ENCODE data around the gene DUS1L. TPM values are rescaled to one million over a fixed set of nuclear protein-coding genes. Genes with fewer than 3 reads are reported as not detected.

The DUS1L gene
- total and polyA plus RNA-seq, 12 donors = 34.1 to 191 (median 44.1) TPM

DNA sequence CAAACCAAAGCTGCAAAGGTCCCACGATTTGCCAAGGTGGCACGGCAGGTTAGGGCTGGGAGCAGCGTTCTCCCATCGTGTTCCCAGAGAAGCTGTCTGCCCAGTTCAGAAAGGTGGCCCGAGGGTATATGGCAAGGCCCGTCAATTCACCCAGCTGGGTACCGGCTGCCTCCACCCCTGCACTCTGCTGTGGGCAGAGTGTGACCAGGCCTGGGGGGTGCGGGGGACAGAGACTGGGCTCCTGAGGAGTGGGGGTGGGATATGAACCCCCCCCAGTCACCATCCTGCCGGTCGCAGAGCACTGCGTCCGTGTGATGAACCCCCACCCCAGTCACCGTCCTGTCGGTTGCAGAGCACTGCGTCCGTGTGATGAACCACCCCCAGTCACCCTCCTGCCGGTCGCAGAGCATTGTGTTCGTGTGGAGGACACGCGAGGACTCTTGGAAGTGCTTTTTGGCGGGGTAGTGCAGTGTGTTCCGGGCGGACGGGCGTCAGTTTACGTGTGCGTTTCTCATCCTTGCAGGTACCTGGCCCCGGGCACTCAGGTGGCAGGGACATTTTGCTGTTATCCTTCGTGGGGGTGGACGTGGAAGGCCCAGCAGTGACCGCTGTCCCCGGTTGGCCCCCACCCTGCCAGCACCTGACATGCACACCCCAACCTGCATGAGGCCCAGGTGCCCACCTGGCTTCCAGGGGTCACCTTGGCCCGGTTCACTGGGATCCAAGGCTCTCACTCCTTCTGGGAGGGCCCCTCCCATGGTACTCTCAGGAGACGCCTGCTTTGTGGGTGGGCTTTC, 35.1 kb upstream of the DUS1L start:
- TF ChIP-seq, protein P1, sequence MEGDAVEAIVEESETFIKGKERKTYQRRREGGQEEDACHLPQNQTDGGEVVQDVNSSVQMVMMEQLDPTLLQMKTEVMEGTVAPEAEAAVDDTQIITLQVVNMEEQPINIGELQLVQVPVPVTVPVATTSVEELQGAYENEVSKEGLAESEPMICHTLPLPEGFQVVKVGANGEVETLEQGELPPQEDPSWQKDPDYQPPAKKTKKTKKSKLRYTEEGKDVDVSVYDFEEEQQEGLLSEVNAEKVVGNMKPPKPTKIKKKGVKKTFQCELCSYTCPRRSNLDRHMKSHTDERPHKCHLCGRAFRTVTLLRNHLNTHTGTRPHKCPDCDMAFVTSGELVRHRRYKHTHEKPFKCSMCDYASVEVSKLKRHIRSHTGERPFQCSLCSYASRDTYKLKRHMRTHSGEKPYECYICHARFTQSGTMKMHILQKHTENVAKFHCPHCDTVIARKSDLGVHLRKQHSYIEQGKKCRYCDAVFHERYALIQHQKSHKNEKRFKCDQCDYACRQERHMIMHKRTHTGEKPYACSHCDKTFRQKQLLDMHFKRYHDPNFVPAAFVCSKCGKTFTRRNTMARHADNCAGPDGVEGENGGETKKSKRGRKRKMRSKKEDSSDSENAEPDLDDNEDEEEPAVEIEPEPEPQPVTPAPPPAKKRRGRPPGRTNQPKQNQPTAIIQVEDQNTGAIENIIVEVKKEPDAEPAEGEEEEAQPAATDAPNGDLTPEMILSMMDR (IDR thresholded peaks at IDR 0.05) = no peak
- Histone ChIP-seq H3K9me3 (no peaks in the 10 kb centered on the region), H3K4me1 (peaks cover 13 to 58% (median 43%) of the 10 kb centered on the region in 9 donors), H3K4me3 (no peak overlapping the region), H3K27ac (peak overlapping the region in 6 of 10 donors; percentile 30 to 100 (median 70)), H3K27me3 (no peaks in the 10 kb centered on the region), H3K36me3 (peaks cover 0 to 6% (median 0%) of the 10 kb centered on the region in 9 donors)
- intact Hi-C loops (cut with DNase I) = loop anchor here in 2 of 10 donors (5.0 to 10.0 kb wide), 2 partner anchors 56 to 68 kb away; partner anchors contain the start of gene RAC3 (in 1 of the 2)
- WGBS, 2 donors = 89 to 90% methylated on average over 35 of the region's 35 CpGs
- DNase-seq (peak in 1 of 2 donors; percentile 14), ATAC-seq (no peak)

DNA sequence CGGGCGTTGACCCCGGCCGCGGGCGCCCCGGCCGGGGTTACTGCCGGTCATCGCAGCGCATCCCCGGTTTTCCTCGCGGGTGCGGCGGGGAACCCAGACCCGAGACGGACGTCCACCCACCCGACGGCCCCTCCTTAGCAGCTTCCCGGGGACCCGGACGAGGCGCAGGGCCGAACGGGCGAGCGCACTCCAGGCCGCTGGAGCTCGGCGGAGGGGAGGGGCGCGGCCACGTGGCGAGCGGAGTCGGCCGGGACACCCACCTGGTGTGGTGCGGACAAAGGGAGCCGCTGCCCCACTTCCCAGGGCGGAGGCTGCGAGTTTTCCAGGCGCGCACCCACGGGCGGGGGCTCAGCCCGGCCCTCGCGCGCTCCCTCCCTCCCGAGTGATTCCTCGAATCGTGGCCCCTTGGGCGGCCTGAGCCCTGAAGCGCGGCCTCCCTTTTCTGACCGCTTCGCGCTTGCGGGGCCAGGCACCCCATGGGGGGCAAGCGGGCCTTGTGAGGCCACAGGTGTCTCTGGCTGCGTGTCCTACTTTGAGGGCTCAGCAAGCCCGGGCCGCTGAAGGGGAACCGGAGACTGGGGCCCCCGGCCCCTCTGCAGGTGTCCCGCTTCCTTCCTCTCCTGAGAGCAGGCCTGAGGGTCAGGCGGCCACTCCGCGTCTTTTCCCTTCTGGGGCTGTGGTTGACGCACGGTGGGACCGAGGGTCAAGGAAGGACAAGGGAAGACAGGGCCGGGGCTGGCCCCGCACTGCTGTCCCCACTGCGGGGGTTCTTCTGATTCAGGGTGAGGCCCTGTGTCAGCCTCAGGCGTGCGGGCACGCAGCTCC, 33.5 kb upstream of the DUS1L start:
- intact Hi-C loops (cut with DNase I) = loop anchor here in 4 of 10 donors (1.0 to 5.0 kb wide), 3 partner anchors 47 to 62 kb away; partner anchors contain the start of genes DCXR (in 3 of the 4), GPS1 (in 1 of the 4) and RFNG (in 1 of the 4)
- 22 to 23% methylated on average over 68 to 80 of the region's 80 CpGs for WGBS, 2 donors
- Histone ChIP-seq H3K27me3 (no peaks in the 10 kb centered on the region), H3K4me3 (peak overlapping the region; percentile 33 to 93 (median 86)), H3K9me3 (no peaks in the 10 kb centered on the region), H3K36me3 (peaks cover 0 to 22% (median 6%) of the 10 kb centered on the region in 9 donors), H3K27ac (peak overlapping the region; percentile 89 to 100 (median 95)), H3K4me1 (peaks cover 13 to 53% (median 37%) of the 10 kb centered on the region in 9 donors)
- DNase-seq = no peak
- TF ChIP-seq, protein P1 (IDR thresholded peaks at IDR 0.05) = no peak
- ATAC-seq = peak in 6 of 8 donors; percentile 1 to 4 (median 2)

DNA sequence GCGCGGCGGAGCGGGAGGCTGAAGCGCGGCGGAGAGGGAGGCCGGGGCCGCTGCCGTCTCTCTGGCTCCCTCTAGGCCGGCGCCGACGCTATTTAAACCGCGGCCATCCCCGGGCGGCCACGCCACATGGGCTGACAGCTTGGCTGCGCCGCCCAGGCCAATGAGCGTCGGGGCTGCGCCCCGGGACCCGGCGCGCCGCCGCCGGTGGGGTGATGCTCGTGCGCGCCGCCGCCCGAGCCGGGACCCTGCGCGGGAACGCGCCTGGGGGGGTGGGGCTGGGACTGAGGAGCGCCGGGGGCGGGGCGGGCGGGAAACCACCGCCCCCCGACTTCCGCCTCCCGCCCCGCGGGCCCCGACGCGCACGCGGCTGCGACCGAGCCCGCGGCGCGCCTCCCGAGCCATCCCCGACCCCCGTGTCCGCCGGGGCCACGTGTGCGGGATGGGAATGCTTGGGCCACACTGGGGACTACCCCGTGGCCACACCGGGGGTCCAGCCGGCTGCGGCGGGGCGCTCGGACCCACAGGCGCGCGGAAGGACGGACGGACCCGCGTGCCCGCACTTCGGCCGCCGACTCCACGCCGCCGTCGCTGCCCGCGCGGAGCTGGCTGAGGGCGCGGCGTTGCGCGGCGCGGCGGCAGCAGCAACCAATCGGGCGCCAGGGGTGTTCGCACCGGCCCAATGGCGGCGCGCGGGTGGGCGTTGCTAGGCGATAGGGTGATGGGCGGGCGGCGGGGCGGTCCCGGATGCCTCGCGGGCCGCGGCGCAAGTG, 32.8 kb upstream of the DUS1L start, which contains the start of gene FASN:
Gene FASN, minus strand, starts transcription at position 68 of the 770 bp plus-strand sequence. CDS start 1,791 bp downstream, outside the sequence.
- DNase-seq (peak; percentile 94 to 95), ATAC-seq (peak; percentile 83 to 92 (median 87))
- H3K27me3 ChIP-seq = no peaks in the 10 kb centered on the region
- H3K36me3 ChIP-seq = peaks cover 0 to 30% (median 14%) of the 10 kb centered on the region in 9 donors
- peak within 1 kb of the TSS; percentile 65 to 93 (median 86) for H3K4me3 ChIP-seq
- intact Hi-C loops (cut with DNase I) = loop anchor here in 4 of 10 donors (1.0 to 5.0 kb wide), 3 partner anchors 46 to 61 kb away; partner anchors contain the start of genes DCXR (in 3 of the 4), GPS1 (in 1 of the 4) and RFNG (in 1 of the 4)
- H3K27ac ChIP-seq = peak within 1 kb of the TSS; percentile 89 to 100 (median 95)
- 0 to 1% methylated on average over 78 to 123 of the region's 124 CpGs for WGBS, 2 donors
- TF ChIP-seq, protein P1 (IDR thresholded peaks at IDR 0.05) = peak in 8 of 9 donors; percentile 29 to 67 (median 51)
- peaks cover 13 to 45% (median 30%) of the 10 kb centered on the region in 9 donors for H3K4me1 ChIP-seq
- no peaks in the 10 kb centered on the region for H3K9me3 ChIP-seq
